Fibroblast of lung (primary cell): ENCODE results near the gene TIPIN. TPM values are rescaled to one million over a fixed set of nuclear protein-coding genes. Genes with fewer than 3 reads are reported as not detected.

Source experiments
- DNase-seq, 2 donors: peaks; one replicate each; pipeline versions ENCODE4 v3.0.0 to v3.0.0-alpha.2; 2010; ENCODE audit warnings: low read depth in 2 of 2
- H2AFZ ChIP-seq: 2 replicates; pipeline ENCODE4 v1.5.1; 2012; ENCODE audit warnings: low read length, control low read depth, inconsistent platforms
- H3K27ac ChIP-seq: 2 replicates; pipeline ENCODE4 v1.5.1; 2011; ENCODE audit warnings: low read length, control low read depth; ENCODE audit not compliant: insufficient read depth
- H3K27me3 ChIP-seq: 2 replicates; pipeline ENCODE4 v1.5.1; 2011; ENCODE audit warnings: mild to moderate bottlenecking, low read length; ENCODE audit not compliant: control insufficient read depth, insufficient read depth
- H3K36me3 ChIP-seq: 2 replicates; pipeline ENCODE4 v1.5.1; 2011; ENCODE audit warnings: low read length; ENCODE audit not compliant: control insufficient read depth, insufficient read depth
- H3K4me1 ChIP-seq: 2 replicates; pipeline ENCODE4 v1.5.1; 2011; ENCODE audit warnings: low read length; ENCODE audit not compliant: control insufficient read depth, insufficient read depth; ENCODE audit errors: extremely low read depth
- H3K4me2 ChIP-seq: 2 replicates; pipeline ENCODE4 v1.5.1; 2011; ENCODE audit warnings: low read length, control low read depth; ENCODE audit not compliant: insufficient read depth; ENCODE audit errors: extremely low read depth
- H3K4me3 ChIP-seq, 4 experiments: fragments of 200-600 bp in 1 of 4; sonication (generic) in 1 of 4; replicated peaks in 1 of 4; 2 replicates each; pipeline ENCODE4 v1.5.1; 2011 to 2016; ENCODE audit warnings: low read length in 4 of 4, low read depth in 3 of 4, mild to moderate bottlenecking in 3 of 4, control low read depth in 2 of 4, inconsistent platforms in 1 of 4, mixed read lengths in 1 of 4; ENCODE audit not compliant: insufficient read depth in 1 of 4; ENCODE audit errors: control extremely low read depth in 1 of 4
- H3K79me2 ChIP-seq: 2 replicates; pipeline ENCODE4 v1.5.1; 2012; ENCODE audit warnings: mild to moderate bottlenecking, low read length, inconsistent platforms; ENCODE audit not compliant: control insufficient read depth, insufficient read depth
- H3K9ac ChIP-seq: 2 replicates; pipeline ENCODE4 v1.5.1; 2011; ENCODE audit warnings: mild to moderate bottlenecking, low read length, control low read depth; ENCODE audit not compliant: insufficient read depth
- H3K9me3 ChIP-seq: 2 replicates; pipeline ENCODE4 v1.5.1; 2012; ENCODE audit warnings: low read depth, low read length; ENCODE audit not compliant: control insufficient read depth, insufficient read depth
- H4K20me1 ChIP-seq: 2 replicates; pipeline ENCODE4 v1.5.1; 2011; ENCODE audit warnings: low read length; ENCODE audit not compliant: control insufficient read depth, insufficient read depth; ENCODE audit errors: extremely low read depth
- EZH2 ChIP-seq: IDR thresholded peaks from 2 replicates; pipeline ENCODE4 v1.5.1; 2012; ENCODE audit warnings: low read length, control low read depth, mild to moderate bottlenecking; ENCODE audit errors: missing control alignments
- polyA plus RNA-seq, 2 donors: library from polyadenylated mRNA; depleted of rRNA in 1 of 2; stranded (reverse) in 1 of 2; unstranded in 1 of 2; fragments of >200 nt; gene quantifications; 2 replicates each; pipeline ENCODE4 v1.2.1, GENCODE V29; 2011 to 2012; ENCODE audit warnings: missing spikeins in 1 of 2
- total RNA-seq: library from RNA; depleted of rRNA; stranded (reverse); fragments of >200 nt; gene quantifications from 2 replicates; pipeline ENCODE4 v1.2.1, GENCODE V29; 2014
- TF ChIP-seq, protein P1 (sequence below), 2 donors: IDR thresholded peaks in 1 of 2; conservative IDR thresholded peaks in 1 of 2; 1 replicate in 1 of 2; 2 replicates in 1 of 2; pipeline ENCODE4 v1.5.1; 2011 to 2012; ENCODE audit warnings: low read length in 2 of 2, control low read depth in 1 of 2, inconsistent platforms in 1 of 2, low read depth in 1 of 2, mild to moderate bottlenecking in 1 of 2

TIPIN gene
- total and polyA plus RNA-seq, 2 donors (not counting 1 experiment from before 2014, with no cell fraction given): 12.6 to 14.5 TPM

GRCh38 chr15:66404532-66404931 lies 48.0 kb upstream of the TIPIN start:
- Histone ChIP-seq H2AFZ (no peak overlapping the region), H3K4me2 (no peak overlapping the region), H4K20me1 (peaks cover 2% of the 10 kb centered on the region), H3K4me1 (peaks cover 5% of the 10 kb centered on the region), H3K27me3 (no peaks in the 10 kb centered on the region), H3K36me3 (no peaks in the 10 kb centered on the region), H3K9me3 (no peaks in the 10 kb centered on the region), H3K79me2 (peaks cover 69% of the 10 kb centered on the region), H3K9ac (no peak overlapping the region), H3K27ac (no peak overlapping the region), H3K4me3 (no peak overlapping the region)
- DNase-seq: no peak
- TF ChIP-seq, protein P1, sequence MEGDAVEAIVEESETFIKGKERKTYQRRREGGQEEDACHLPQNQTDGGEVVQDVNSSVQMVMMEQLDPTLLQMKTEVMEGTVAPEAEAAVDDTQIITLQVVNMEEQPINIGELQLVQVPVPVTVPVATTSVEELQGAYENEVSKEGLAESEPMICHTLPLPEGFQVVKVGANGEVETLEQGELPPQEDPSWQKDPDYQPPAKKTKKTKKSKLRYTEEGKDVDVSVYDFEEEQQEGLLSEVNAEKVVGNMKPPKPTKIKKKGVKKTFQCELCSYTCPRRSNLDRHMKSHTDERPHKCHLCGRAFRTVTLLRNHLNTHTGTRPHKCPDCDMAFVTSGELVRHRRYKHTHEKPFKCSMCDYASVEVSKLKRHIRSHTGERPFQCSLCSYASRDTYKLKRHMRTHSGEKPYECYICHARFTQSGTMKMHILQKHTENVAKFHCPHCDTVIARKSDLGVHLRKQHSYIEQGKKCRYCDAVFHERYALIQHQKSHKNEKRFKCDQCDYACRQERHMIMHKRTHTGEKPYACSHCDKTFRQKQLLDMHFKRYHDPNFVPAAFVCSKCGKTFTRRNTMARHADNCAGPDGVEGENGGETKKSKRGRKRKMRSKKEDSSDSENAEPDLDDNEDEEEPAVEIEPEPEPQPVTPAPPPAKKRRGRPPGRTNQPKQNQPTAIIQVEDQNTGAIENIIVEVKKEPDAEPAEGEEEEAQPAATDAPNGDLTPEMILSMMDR (conservative IDR thresholded peaks at IDR 0.05 in 1 of 2, IDR thresholded peaks at IDR 0.05 in 1 of 2; ENCODE audit: low read depth in 1 of 2, low read length in 2 of 2): no peak
- TF ChIP-seq EZH2: no peak

DNA sequence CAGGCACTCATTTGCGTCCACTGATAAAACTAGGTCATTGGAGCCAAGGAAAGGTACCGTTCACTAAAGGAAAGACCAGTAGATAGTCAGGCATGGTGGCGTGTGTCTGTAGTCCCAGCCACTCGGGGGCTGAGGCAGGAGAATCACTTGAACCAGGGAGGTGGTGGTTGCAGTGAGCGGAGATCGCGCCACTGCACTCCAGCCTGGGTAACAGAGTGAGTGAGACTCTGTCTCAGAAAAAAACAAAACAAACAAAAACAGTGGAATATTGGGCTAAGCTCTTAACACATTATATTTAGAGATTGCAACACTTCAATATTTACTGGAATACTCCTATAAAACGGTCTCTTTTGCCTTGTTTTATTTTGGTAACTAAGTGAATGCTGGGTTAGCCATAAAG lies 47.6 kb upstream of the TIPIN start:
- H3K9ac ChIP-seq: no peak overlapping the region
- H4K20me1 ChIP-seq: peaks cover 2% of the 10 kb centered on the region
- no peak overlapping the region for H2AFZ ChIP-seq
- peaks cover 5% of the 10 kb centered on the region for H3K4me1 ChIP-seq
- peaks cover 69% of the 10 kb centered on the region for H3K79me2 ChIP-seq
- no peak overlapping the region for H3K27ac ChIP-seq
- TF ChIP-seq, protein P1 (conservative IDR thresholded peaks at IDR 0.05 in 1 of 2, IDR thresholded peaks at IDR 0.05 in 1 of 2; ENCODE audit: low read depth in 1 of 2, low read length in 2 of 2): no peak
- TF ChIP-seq EZH2: no peak
- H3K9me3 ChIP-seq: no peaks in the 10 kb centered on the region
- H3K4me2 ChIP-seq: no peak overlapping the region
- H3K36me3 ChIP-seq: no peaks in the 10 kb centered on the region
- H3K27me3 ChIP-seq: no peaks in the 10 kb centered on the region
- no peak for DNase-seq
- no peak overlapping the region for H3K4me3 ChIP-seq

DNA sequence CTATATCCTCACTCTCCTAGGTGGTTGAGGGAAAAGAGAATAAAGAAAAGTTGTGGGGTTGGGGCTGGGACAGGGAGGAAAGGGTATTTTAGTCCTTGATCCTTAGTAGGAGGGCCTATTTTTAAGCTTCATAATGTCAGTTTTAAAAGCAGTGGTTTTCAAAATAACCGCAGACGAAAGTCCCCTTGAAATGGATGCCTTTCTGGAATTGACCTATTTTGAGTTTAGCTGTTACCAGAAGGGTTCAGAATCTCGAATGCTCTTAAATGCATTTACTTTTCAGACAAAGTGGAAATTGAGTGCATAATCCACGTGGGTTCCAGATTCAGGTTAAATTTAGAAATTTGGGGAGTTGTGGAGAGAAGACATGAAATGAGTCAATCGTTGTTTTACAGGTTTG lies 46.8 kb upstream of the TIPIN start:
- H3K9me3 ChIP-seq: no peaks in the 10 kb centered on the region
- peaks cover 5% of the 10 kb centered on the region for H3K4me1 ChIP-seq
- DNase-seq: no peak
- H3K79me2 ChIP-seq: peaks cover 63% of the 10 kb centered on the region
- H4K20me1 ChIP-seq: peaks cover 2% of the 10 kb centered on the region
- TF ChIP-seq, protein P1 (conservative IDR thresholded peaks at IDR 0.05 in 1 of 2, IDR thresholded peaks at IDR 0.05 in 1 of 2; ENCODE audit: low read depth in 1 of 2, low read length in 2 of 2): no peak
- TF ChIP-seq EZH2: no peak
- H2AFZ ChIP-seq: no peak overlapping the region
- H3K4me2 ChIP-seq: no peak overlapping the region
- no peaks in the 10 kb centered on the region for H3K27me3 ChIP-seq
- no peak overlapping the region for H3K27ac ChIP-seq
- no peak overlapping the region for H3K4me3 ChIP-seq
- no peak overlapping the region for H3K9ac ChIP-seq
- no peaks in the 10 kb centered on the region for H3K36me3 ChIP-seq
